HG03097 (cell line): ENCODE results near the gene JAZF1.
"Not testable (repeated sequence)": the region's sequence is repeated elsewhere in the genome, so short reads cannot be mapped to it uniquely, and the experiment has no call there.

Experiments
- ATAC-seq: cut with Tn5 transposase; IDR thresholded peaks from one replicate; pipeline ENCODE4 v1.9.1; 2021; ENCODE audit not compliant: unreplicated experiment, low FRiP score

The JAZF1 gene

DNA sequence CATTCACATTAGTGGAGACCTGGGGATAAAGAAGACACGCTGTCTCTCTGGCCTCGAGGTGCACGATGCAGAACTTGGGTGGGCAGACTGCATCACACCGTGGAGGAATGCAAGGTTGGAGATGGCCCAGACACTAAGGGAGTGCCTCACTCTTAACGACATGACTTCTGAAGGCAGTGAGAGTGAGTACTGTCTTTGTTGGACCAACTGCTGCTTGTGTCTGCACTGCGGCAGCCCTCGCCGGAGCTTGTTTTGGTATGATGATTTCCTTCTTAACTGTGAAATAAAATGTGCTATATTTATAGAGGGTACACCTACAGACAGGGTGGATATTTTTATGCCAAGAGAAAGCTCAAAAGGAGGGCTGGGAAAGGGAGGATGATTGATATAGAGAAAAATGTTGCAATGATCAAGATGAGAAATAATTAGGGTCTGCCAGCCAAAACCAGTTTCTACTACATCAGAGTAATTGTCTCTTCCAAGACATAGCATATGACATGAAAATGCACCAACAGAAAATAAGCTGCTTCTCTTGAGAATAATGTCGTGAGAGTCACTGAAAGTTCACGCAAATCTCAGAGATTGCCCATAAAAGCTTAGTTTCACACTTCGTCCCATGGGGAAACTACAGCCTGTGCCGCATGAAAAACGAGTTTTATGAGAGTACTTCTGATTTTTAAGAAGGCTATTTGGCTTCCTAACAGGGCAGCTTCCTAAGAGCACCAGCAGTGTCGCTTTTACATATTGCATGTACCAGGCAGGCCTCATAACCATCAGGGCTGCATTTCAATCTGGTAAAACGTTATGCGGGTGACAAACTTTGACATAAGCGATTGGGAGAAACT lies 313.5 kb downstream of the JAZF1 start:
- ATAC-seq, result no peak

DNA sequence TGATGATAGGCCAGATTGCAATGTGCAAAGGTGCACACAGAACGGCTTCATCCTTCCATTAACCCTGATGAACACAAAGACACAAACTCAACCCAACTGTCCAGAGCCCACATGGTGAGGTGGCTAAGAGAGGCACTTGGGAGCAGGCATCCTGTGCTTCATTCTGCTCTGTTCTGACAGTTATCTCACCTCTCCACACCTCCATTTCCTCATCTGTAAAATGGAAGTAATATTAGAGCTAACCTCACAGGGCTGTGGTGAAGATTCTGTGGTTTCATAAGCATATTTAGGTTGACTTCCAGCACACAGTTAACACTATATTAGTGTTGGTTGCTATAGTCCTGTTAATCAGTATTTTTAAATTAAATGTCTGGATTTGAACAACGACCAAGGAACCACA lies 314.3 kb downstream of the JAZF1 start:
- no peak for ATAC-seq

DNA sequence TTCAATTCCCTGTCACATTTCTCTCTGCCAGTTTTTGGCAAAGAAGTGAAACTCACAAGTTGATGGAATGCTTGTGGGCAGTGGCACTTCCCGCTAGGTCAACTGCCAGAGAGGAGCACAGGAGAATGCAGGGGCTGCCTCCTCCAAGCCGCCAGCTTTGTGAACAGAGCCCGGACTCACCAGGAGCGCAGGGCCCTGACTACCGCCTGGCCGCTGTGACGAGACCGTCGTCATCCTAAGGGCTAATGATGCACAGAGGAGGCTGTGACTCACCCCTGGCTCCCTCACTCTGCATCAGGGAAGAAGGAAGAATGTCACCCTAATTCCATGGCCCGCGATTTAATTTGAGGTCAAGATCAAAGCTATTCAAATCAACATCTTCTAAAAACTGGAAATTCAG lies 316.7 kb downstream of the JAZF1 start:
- ATAC-seq, result no peak

DNA sequence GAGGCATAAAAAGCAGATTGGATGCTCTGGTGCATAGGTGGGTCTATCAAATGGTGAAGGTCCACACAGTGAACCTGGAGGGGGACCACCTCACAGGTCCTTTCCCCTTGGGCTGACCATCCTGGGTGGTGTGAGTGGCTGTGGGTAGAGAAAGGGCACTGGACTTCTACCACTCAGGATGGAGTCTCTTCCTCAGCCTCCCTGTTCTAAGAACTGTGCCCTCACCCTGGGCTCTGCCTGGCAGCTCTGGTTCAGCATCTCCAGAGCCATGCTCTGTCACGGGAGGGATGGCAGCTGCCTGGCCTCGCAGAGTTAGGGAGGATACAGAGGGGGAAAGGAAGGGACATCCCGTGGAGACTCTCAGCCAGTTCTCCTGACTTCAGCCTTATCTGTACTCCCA lies 318.8 kb downstream of the JAZF1 start:
- no peak for ATAC-seq

DNA sequence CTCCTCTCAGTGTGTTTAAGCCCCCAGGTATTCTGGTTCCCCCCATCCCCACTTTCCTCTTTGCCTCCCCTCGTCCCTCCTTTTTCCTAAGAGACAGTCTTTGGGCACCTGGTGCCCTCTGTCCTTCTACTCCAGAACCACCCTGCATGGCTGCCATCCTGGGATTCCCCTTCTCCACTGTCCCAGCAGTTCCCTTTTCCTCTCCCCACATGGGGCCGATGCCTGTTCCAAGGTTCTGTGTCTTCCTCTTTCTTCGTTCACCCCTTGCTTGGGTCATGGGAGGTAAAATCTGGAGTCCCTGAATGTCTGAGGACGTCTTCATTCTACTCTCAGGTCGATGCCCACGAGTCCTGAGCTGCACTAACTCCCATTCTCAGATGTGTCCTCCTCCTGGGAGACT lies 319.8 kb downstream of the JAZF1 start:
- no peak for ATAC-seq

DNA sequence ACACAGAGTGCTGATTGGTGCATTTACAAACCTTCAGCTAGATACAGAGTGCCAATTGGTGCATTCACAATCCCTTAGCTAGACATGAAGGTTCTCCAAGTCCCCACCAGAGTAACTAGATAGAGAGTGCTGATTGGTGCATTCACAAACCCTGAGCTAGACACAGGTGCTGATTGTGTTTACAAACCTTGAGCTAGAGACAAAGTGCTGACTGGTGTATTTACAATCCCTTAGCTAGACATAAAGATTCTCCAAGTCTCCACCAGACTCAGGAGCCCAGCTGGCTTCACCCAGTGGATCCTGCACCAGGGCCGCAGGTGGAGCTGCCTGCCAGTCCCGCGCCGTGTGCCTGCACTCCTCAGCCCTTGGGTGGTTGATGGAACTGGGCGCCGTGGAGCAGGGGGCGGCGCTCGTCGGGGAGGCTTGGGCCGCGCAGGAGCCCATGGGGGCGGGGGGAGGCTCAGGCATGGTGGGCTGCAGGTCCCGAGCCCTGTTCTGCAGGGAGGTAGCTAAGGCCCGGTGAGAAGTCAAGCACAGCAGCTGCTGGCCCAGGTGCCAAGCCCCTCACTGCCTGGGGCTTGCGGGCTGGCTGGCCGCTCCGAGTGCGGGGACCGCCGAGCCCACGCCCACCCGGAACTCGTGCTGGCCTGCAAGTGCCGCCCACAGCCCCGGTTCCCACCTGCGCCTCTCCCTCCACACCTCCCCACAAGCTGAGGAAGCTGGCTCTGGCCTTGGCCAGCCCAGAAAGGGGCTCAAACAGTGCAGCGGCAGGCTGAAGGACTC lies 323.7 kb downstream of the JAZF1 start:
- ATAC-seq, result not testable (repeated sequence)

DNA sequence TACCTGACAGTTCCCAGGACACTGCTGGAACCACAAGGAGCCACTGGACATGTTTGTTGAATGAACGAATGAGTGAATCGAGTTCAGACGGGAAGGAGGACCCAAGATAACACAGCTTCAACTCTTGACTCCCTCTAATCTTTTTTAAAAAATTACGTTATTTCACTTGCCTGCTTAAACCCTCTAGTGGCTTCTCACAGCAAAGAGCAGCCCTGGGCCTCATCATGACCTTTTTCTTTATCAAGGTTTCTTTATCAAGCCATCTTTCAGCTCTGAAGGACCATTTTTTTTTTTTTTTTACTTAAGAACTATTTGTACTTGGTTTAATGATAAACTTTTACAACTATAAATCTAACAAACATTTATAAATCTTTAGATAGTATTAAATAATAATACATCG lies 330.1 kb downstream of the JAZF1 start:
- ATAC-seq, result no peak

DNA sequence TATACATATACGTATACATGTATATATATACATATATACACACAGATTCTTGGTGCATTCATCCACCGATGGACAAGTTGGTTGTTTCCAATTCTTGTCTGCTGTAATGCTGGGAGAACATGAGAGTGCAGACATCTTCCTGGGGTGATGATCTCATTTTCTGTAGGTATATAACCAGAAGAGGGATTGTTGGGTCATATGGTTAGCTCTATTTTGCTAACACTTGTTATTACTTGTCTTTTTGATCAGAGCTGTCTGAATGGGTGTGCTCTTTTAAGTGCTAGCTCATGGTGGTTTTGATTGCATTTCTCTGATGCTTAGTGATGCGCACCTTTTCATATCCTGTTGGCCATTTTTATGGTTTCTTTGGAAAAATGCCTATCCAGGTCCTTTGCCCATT lies 334.2 kb downstream of the JAZF1 start:
- ATAC-seq, result no peak

DNA sequence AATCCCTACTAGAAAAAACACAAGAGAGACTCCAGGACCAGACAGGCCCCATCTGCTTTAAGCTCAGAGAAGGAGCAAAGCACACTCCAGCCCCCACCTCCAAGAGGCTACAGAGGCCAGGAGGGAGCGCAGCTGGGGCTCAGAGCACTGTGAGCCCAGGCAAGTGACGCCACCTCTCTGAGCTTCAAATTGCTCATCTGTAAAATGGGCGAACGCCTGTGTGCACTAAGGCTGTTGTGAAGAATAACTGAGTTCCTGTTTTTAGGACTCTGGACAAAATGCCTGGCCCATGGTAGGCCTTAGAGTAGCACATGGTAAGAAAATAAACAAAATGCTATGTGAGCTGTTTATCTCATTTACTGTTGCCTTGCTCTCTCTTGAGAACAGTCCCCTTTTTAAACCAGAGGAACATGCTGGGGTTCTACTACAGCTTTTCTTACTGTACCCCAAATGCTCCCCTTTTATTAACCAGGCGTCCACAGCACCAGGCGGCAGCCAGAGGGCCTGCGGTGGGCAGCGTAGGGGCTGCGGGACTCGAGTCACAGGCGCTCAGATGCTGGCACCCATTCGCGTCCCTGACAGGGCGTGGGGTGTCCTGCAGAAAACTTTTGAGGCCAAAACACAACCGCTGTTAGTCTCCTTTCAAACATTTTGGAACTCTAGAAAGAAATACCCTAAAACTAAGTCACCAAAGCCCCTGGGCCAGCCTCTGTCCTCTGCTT lies 336.9 kb downstream of the JAZF1 start:
- no peak for ATAC-seq

DNA sequence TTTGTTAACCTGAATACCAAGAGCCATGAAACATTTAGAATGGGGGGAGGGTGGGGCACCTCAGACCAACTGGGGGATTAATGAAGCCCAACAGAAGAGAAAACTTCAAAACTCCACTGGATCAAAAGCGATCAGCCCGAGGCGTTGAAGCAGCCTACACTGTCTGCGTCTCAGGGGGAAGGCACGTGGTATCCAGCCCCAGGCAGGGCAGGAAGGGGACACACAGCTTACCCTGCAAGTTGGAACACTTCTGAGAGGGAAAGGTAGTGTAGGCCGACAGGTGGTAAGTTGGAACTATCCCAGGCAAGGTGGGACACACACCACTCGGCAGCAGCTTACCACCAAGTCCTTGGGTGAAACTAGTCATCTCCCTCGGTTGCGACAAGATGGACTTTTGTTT lies 337.7 kb downstream of the JAZF1 start:
- no peak for ATAC-seq

DNA sequence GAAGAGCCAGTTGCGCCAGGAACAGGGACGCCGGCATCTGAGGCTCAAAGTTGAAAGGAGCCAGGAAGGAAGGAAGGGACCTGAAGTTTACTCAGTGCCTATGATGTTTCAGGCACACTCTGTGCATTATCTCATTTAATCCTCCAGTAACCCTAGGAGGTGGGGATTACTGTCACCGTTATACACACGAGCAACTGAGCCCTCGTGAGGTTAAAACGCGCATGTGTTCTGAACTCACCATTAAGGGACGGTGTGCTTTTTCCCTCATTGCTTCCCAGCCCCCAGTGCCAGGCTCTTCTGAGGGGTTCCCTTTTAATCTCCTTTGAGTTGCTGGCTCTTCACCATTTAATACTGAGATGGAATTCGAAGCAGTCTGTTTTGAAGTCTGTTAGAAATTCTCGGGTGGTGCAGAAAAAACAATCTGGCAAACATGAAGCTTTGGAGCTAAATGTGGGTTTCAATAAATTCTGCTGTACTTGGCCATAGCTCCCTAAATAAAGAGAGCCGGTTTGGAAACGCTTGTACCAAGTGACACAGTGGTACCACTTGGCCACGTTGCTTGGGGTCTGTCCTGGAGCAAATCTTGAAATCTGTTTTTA lies 338.4 kb downstream of the JAZF1 start:
- no peak for ATAC-seq

DNA sequence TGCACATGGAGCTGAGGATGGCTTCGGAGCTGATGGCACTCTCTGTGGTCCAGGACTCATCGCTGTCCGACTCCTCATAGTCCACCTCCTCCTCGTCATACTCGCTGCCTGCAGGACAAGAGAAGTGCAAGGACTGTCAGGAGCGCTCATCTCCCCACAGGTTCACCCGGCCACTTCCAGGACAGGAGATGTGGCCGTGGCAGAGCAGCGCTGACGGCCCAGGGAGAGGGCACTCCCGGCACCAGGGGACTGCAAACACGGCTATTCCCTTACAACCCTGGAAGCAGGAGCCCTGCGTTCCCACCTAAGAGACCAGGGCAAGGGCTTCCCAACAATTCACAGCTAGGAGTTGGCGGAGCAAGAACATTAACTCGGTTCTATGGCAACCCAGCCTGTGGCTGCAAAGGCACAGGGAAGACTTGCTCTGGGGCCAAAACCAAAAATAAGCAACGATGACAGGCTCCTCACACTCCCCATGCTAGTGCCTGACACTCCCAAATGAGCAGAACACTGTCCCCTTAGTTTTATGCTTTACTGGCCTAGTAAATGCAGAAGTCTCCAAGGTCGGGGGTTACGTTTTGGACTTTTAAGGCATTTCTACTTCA lies 339.7 kb downstream of the JAZF1 start:
- no peak for ATAC-seq

DNA sequence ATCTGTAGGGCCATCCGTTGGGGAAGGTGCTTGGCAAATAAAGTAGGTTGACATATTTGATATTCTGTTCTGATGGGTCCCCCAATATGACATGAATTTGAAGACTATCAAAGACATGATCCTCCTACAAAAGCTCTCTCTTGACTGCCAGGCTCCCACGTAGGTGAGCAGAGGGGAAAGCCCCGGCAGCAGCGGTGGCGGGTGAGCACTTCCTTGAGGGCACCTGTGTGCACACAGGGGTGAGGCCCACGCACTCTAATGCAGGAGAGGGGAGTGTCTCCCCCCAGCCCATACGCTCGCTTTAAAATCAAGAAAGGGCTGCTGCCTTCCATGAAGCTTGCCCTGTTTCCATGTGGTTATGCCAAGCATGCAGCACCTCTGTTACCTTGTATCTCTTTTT lies 340.3 kb downstream of the JAZF1 start:
- ATAC-seq, result no peak

DNA sequence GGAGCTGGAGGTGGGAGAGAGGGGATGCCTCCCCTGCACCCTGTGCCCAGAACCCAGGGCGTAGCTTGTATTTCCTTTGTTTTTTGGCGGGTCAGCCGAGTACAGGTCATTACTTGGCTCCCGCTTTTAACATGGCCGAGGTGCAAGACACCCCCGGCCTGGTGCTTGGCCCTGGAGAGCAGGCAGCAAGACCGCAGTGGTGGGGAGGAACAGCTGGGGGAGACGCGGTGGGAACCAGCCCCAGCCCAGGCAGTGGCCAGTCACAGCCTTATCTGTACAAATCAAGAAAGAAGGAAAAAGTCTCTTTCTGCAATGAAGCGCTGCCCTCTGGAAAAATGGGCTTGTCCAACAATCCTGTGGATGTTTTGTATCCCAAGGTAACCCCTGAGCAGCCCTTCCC lies 341.5 kb downstream of the JAZF1 start:
- ATAC-seq, result no peak

DNA sequence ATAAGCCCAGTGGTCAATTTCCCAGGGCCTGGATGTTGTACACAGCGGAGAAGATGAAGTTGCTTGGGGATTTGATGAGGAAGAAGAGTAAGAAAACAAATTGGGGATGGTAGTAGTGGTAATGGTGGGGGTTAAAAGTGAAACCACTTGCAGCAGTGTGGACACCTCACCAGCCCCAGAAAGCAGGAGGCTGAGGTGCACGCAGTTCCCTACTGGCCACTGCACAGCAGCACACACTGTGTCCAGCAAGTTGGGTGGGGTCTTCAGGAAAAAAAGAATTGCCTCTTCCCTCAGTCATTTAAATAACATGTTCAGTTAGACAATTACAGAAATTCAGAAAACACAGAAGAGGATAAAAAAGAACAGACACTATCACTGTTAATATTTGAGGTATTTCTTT lies 344.1 kb downstream of the JAZF1 start:
- ATAC-seq, result no peak

DNA sequence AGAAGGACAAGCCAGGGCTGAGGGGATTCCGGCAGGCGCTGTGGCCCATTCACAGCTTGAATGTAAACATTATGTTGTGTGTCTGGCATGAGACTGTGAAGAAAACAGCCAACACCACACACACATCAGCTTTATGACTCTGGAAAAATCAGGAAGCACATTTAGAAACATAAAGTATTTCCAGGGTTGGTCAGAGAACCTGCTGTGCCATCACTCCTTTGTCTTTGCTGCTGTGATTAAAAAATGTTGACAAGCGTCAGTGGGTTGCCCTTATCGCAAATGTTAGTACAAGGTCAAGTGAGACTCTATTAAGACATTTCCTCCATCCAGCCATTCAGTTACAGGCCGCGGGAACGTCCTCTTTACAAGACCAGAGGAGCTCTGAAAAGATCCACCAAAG lies 345.2 kb downstream of the JAZF1 start:
- ATAC-seq, result no peak

DNA sequence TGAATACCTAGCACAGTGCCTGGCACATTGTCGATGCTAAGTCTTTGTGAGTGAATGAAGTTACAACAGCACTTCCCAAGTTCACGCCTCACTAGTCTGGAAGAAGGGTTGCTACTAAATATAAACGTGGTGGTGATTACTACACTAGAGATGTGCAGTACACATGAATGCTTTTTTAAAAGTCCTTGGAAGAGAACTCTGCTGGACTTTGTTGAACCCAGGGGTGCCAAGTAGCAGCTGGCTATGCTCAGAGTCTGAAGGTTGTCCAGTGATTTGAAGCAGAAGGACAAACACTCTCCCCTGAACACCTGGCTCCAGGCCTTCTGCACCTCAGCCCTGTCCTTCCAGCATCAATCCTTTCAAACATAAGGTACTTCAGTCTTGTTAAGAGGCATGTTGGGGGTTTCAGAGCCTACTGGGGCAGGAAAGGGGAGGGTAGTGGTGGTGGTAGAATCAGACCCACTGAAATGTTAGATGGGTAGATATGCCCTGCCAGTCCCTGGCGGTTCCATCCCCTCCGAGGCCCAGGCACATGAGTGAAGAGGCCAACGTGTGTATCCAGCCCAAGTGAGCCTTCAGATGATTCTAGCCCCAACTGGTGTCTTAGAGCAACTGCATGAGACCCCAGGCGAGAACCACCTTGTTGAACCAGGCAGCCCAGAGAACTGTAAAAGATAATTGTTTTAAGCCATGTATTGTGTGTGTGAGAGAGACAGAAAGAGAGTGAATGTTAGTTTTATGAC lies 346.2 kb downstream of the JAZF1 start:
- no peak for ATAC-seq

DNA sequence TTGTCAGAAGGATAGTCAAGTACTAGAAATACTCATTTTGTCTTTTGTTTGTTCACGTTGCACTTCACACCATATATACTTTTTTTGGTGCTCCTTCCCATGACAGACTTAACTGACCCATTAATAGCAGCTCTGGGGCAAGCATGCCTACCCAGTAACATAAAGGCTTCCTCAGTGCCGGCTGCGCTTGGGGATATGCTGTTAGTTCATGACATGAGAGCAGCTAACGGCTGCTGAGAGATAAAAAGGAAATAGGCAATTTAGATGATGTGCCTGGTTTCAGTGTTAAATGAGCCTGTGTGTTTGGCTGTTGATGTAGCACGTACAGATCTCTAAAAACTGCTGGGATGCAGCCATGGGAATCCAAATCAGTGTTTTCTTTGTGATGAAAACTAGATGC lies 354.2 kb downstream of the JAZF1 start:
- ATAC-seq, result no peak

DNA sequence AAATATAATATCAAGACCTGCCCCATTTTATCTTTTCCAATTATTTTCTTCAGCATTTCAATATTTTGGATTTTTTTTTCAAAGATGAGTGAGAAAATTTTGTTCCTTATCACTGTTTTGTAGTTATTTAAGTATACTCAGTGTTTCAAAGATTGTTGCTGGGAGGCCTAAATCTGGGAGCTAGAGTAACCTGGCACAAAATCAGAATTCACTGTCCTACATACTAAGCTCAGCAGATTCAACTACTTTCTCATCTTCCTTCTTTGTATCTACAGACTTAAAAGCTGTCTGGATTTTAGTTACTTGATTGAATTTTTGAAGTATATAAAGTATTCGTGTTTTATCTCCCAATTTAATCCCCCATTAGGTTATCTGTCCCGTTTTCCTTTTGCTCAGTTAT lies 354.7 kb downstream of the JAZF1 start:
- ATAC-seq, result no peak

DNA sequence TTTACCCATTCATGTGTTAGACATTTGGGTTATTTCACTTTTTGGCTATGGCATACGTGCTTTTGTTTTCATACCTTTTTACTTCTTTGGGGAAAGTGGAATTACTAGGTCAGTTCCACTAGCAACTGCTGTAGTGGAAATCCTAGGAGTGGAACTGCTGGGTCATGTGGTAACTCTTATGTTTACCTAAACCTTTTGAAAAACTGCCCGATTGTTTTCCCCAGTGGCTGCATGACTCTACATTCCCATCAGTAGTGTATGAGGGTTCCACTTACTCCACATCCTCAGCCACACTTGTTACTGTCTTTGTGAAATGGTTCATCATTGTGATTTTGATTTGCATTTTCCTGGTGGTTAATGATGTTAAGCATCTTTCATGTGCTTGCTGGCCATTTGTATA lies 358.4 kb downstream of the JAZF1 start:
- no peak for ATAC-seq
